ENCODE data around the gene DDX49. TPM values are rescaled to one million over a fixed set of nuclear protein-coding genes. Genes with fewer than 3 reads are reported as not detected.
"Not testable (repeated sequence)": the region's sequence is repeated elsewhere in the genome, so short reads cannot be mapped to it uniquely, and the experiment has no call there.

The DDX49 gene
- total and polyA plus RNA-seq, 7 donors, result 32.7 to 51.1 (median 38.8) TPM

DNA sequence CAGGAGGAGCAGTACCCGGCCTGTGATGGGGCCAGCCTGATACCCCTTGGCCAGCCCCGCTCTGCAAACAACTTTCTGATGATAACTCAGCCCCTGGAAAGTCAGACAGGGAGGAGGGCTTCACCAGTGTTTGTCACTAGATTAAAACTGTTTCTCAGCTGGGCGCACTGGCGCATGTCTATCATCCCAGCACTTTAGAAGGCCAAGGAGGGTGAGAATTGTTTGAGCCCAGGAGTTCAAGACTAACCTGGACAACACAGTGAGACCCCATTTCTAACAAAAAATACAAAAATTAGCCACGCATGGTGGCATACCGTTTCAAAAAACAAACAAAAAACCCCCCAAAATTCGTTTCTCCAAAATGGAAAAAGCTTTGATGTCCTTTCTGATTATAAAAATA, 18.0 kb upstream of the DDX49 start:
- peaks cover 9 to 72% (median 34%) of the 10 kb centered on the region in 4 donors for H3K36me3 ChIP-seq
- intact Hi-C loops (cut with DNase I), result no loop called here
- DNase-seq, result no peak
- no peaks in the 10 kb centered on the region for H3K9me3 ChIP-seq
- no peak overlapping the region for H3K4me3 ChIP-seq
- 90 to 94% methylated on average over 7 of the region's 7 CpGs for WGBS, 2 donors
- H3K27ac ChIP-seq, result no peak overlapping the region
- no peak for TF ChIP-seq EP300 (IDR thresholded peaks at IDR 0.05)
- TF ChIP-seq POLR2AphosphoS5 (IDR thresholded peaks at IDR 0.05), result no peak
- TF ChIP-seq, protein P1, sequence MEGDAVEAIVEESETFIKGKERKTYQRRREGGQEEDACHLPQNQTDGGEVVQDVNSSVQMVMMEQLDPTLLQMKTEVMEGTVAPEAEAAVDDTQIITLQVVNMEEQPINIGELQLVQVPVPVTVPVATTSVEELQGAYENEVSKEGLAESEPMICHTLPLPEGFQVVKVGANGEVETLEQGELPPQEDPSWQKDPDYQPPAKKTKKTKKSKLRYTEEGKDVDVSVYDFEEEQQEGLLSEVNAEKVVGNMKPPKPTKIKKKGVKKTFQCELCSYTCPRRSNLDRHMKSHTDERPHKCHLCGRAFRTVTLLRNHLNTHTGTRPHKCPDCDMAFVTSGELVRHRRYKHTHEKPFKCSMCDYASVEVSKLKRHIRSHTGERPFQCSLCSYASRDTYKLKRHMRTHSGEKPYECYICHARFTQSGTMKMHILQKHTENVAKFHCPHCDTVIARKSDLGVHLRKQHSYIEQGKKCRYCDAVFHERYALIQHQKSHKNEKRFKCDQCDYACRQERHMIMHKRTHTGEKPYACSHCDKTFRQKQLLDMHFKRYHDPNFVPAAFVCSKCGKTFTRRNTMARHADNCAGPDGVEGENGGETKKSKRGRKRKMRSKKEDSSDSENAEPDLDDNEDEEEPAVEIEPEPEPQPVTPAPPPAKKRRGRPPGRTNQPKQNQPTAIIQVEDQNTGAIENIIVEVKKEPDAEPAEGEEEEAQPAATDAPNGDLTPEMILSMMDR (IDR thresholded peaks at IDR 0.05), result no peak
- TF ChIP-seq POLR2A (IDR thresholded peaks at IDR 0.05), result no peak
- H3K4me1 ChIP-seq, result peaks cover 0 to 2% (median under 1%) of the 10 kb centered on the region in 4 donors
- peaks cover 0 to 19% (median 6%) of the 10 kb centered on the region in 3 donors for H3K27me3 ChIP-seq

DNA sequence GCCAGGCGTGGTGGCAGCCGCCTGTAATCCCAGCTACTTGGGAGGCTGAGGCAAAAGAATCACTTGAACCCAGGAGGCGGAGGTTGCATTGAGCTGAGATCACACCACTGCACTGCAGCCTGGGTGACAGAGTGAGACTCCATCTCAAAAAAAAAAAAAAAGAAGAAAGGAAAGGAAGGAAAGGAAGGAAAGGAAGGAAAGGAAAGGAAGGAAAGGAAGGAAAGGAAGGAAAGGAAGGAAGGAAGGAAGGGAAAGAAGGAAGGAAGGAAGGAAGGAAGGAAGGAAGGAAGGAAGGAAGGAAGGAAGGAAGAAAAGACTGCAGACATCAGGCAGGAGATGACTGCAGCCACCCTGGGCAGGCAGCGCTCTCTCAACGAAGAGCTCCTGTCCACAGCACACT, 17.0 kb upstream of the DDX49 start:
- intact Hi-C loops (cut with DNase I); H3K27me3 ChIP-seq; H3K9me3 ChIP-seq; H3K27ac ChIP-seq; H3K4me1 ChIP-seq; H3K4me3 ChIP-seq; DNase-seq: not testable (repeated sequence)
- 95 to 96% methylated on average over 5 of the region's 5 CpGs for WGBS, 2 donors
- H3K36me3 ChIP-seq, result peaks cover 9 to 81% (median 39%) of the 10 kb centered on the region in 4 donors

DNA sequence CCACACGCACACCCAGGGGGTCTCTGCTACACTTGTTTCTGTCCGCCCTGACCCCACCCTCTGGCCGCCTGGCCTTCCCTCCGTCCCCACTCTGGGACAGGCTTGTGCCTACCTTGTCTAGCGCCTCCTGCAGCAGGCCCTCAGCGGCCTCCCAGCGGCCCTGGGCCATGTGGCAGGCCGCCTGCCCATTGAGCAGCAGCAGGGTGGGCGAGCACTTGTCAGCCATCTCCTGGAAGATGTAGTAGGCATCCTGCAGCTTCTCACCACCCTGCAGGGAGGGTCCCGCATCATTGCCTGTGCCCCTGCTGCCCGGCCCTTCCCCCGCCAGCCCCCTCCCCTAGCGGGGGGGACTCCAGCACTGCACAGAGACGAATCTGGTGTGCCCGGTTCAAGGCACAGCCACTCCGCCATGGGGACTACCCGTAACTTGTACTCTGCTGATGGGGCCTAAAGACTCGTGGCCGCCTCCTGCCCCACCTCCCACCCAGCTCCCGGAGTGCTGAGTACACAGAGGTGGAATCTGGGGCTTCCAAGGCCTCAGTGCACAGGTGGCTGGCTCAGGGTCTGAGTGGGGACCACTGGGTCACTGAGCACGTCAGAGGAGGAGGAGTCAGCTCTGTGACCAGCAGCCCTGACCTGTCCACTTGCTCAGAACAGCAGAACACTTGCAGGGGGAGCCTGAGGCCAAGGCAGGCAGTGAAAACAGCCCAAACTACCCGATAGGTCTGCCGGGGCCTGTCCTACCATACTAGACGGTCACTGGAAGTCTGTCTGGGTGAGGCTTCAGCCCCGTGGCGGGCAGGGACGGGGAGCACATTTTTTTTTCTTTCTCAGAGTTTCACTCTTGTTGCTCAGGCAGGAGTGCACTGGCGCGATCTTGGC, 16.1 kb upstream of the DDX49 start:
- no peak for DNase-seq
- H3K27me3 ChIP-seq, result peaks cover 0 to under 1% (median 0%) of the 10 kb centered on the region in 3 donors
- WGBS, 2 donors, result 91% methylated on average over 29 of the region's 29 CpGs
- peaks cover 9 to 87% (median 39%) of the 10 kb centered on the region in 4 donors for H3K36me3 ChIP-seq
- intact Hi-C loops (cut with DNase I), result no loop called here
- H3K4me1 ChIP-seq, result no peaks in the 10 kb centered on the region
- no peaks in the 10 kb centered on the region for H3K9me3 ChIP-seq
- no peak overlapping the region for H3K27ac ChIP-seq
- TF ChIP-seq, protein P1 (IDR thresholded peaks at IDR 0.05), result no peak
- TF ChIP-seq POLR2AphosphoS5 (IDR thresholded peaks at IDR 0.05) (no peak), EP300 (IDR thresholded peaks at IDR 0.05) (no peak), POLR2A (IDR thresholded peaks at IDR 0.05) (no peak)
- no peak overlapping the region for H3K4me3 ChIP-seq

DNA sequence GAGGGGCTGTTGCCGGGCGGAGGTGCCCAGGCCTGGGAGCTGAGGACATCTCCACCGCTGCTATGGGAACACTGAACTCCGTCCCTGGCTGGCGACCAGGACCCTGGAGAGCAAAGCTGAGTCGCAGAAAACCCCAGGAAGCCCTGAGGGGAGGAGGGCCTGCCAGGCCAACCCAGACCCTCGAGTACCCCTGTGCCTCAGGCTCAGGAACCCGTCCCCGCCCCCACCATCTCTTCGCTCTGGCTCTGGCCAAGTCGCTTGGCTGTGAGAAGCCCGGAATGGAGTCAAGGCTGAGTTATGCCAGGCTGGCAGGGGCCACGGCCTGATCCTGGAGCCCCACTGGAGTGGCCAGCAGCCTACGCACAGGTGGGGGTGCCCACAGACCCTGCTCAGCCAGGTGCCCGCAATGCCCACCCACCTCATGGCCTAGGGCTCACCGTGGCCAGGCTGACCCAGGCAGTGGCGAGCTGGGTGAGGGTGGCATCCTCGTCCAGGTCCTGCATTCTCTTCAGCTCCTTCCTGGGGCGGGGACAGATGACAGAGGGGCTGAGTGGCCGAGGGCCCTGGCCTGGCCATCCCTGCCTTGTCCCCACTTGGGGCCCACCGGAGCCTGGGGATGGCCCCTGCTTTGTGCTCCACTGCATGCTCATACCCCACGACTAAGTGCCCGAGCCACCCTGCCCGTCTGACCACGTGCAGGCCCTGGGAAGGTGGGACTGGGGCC, 15.0 kb upstream of the DDX49 start:
- no peak overlapping the region for H3K4me3 ChIP-seq
- H3K27me3 ChIP-seq, result no peaks in the 10 kb centered on the region
- no peaks in the 10 kb centered on the region for H3K9me3 ChIP-seq
- H3K4me1 ChIP-seq, result no peaks in the 10 kb centered on the region
- intact Hi-C loops (cut with DNase I), result no loop called here
- WGBS, 2 donors, result 94 to 96% methylated on average over 25 of the region's 25 CpGs
- peaks cover 6 to 83% (median 39%) of the 10 kb centered on the region in 4 donors for H3K36me3 ChIP-seq
- no peak for DNase-seq
- H3K27ac ChIP-seq, result no peak overlapping the region
- TF ChIP-seq EP300 (IDR thresholded peaks at IDR 0.05) (no peak), POLR2AphosphoS5 (IDR thresholded peaks at IDR 0.05) (no peak), POLR2A (IDR thresholded peaks at IDR 0.05) (no peak)
- TF ChIP-seq, protein P1 (IDR thresholded peaks at IDR 0.05), result no peak

DNA sequence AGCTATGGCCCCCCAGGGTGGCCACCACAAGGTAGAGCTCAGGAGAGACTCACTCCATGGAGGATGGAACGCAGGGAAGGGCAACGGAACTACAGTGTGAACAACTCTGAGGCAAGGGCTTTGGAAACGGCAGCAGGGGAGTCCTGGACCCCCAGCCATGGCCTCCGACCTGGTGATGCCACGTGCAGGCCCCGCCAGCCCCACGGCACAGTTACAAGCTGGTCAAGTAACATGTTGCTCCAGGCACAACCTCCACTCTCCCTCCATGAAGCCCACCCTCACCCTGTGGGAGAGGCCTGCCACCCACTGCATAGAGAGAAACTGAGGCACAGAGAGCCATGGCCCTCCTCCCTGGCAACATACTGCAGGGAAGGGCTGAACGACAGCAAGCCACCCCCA, 14.5 kb upstream of the DDX49 start:
- 92 to 94% methylated on average over 8 of the region's 8 CpGs for WGBS, 2 donors
- Histone ChIP-seq H3K4me1 (no peaks in the 10 kb centered on the region), H3K36me3 (peaks cover 0 to 77% (median 35%) of the 10 kb centered on the region in 4 donors), H3K4me3 (no peak overlapping the region), H3K9me3 (no peaks in the 10 kb centered on the region), H3K27ac (no peak overlapping the region), H3K27me3 (no peaks in the 10 kb centered on the region)
- no peak for TF ChIP-seq POLR2A (IDR thresholded peaks at IDR 0.05)
- TF ChIP-seq, protein P1 (IDR thresholded peaks at IDR 0.05), result no peak
- no peak for TF ChIP-seq POLR2AphosphoS5 (IDR thresholded peaks at IDR 0.05)
- no peak for TF ChIP-seq EP300 (IDR thresholded peaks at IDR 0.05)
- intact Hi-C loops (cut with DNase I), result no loop called here
- DNase-seq, result no peak
